Activated T-cell treated with anti-CD3 and anti-CD28 coated beads for 1 hour (primary cell): ENCODE results near the gene NRSN1.
"Not testable (repeated sequence)": the region's sequence is repeated elsewhere in the genome, so short reads cannot be mapped to it uniquely, and the experiment has no call there.

ENCODE experiments used
- DNase-seq: peaks from one replicate; pipeline ENCODE4 v3.0.0-alpha.2; 2020; ENCODE audit warnings: low read depth

NRSN1 gene

GRCh38 chr6:24142733-24143132 is 16.7 kb downstream of the NRSN1 start:
- not testable (repeated sequence) for DNase-seq

- no peak for DNase-seq
Measured at GRCh38 chr6:24145690-24146131, 19.7 kb downstream of the NRSN1 start.

DNA sequence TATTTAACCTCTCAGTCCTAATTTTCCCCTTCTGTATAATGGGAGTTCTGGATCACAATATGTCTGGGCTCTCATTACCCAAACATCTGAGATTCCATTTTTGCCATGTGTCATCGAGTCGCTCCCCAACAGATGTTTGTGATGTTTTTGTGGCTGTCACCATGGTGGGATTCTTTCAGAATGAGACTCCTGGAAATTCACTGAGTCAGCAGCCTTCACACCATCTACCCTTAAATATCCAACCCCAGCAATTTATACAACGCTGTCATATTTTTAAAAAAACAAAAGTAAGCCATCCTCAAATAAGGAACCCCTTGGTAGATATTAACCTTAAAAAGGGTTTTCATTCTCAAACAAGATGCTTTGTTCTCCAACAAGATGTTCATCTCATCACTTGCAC is 20.9 kb downstream of the NRSN1 start:
- no peak for DNase-seq

DNA sequence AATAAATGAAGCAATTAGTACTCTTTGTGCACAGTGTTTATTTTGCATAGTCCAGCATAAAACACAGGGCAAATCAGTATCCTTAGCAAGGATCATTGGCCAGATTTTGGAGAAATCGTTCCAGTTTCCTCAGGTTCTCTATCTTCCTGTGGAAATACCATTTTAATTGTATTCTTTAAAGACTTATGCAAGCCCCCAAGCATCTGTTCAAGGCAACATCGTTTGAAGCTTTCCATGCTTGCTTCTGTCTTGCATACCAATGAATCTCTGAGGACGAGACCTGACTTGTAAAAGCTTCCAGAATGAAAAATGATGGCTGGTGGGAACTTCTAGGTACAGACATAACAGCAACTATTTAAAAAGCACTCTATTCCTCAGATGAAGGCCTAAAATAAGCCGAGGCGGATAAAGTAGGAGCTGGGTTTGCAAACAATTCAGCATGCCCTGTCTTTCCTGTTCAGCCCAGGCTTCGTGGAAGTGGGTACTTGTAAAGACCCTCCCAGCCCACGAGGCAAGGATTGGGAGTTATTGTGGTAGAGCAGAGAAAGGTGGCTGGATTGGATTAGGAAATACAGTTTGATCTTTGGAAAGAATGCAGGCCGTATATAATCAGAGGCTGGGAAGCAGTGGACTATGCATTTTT is 21.6 kb downstream of the NRSN1 start:
- DNase-seq: no peak

DNA sequence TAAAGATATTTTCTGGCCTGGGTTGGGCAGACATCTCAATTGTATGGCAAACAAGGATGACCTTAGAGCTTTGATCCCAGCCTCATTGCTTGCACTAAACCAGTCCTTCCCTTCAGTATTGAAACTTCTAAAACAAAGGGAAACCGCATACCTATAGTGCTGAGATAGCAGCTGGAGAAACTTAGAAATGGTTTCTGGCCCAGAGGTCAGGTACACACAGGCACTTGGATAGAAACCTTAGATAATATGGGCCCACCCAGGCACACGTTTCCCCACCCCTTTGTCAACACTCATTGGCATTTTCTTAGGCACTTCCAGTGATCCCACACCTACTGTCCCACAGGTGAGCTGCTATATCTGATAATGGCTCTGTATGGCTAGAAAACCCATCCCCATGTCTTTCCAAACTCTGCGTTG is 22.1 kb downstream of the NRSN1 start:
- no peak for DNase-seq

DNA sequence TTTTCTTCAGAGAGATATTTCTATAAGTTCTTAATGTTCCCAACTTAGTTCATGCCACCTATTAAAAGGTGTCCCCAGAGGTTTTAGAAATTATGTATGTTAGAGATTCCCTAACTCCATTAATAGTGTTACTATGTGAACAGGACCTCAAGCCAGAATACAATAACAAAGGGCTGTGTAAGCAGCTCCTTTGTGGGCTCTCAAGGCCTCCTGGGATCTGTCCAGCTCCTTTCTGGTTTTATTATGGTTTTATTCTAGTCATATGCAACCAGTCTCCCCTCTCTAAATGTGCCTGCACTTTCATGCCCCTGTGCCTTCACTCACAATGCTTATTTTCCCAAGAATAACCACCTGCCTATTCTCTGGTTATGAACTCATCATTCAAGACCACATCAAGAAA is 22.7 kb downstream of the NRSN1 start:
- DNase-seq: no peak

DNA sequence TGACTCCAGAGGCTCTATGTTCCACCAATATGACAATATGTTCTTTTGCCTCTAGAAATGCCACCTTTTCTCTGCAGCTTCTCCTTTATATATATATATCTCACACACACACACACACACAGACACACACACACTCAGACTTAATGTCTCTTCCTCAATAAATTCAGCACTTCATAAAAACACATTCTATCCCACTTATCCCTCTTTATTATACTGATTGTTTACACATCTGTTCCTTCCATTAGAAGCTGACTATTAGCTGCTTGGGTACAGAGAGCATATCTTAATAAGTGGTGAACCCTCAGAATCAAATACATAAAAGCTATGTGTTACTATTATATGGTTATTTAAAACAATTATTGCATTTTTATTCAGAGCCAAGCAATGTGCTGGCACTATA is 23.3 kb downstream of the NRSN1 start:
- DNase-seq: no peak

DNA sequence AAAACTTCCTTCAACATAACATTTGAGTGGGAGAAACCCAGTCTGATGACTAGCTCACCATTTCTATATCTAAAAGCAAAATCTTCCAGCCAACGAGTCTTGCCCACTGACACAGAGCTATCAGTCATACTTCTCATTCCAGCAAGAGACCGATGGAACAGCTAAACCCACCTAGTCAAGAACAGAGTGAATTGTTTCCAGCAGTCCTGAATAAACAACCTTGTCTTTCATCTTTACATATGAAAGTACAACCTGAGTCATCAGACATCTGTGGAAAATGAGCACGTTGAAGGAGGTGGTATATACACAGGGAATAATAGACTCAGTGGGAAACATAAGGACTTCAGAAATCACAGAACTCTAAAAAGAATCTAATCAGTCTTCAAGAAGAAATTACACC is 23.8 kb downstream of the NRSN1 start:
- DNase-seq: no peak

GRCh38 chr6:24152014-24152413 is 26.0 kb downstream of the NRSN1 start:
- no peak for DNase-seq

- no peak for DNase-seq
Measured at GRCh38 chr6:24154121-24154520, 28.1 kb downstream of the NRSN1 start.

GRCh38 chr6:24157886-24158285 is 31.9 kb downstream of the NRSN1 start:
- DNase-seq: no peak

GRCh38 chr6:24183584-24183983 is 57.6 kb downstream of the NRSN1 start:
- DNase-seq: no peak

- DNase-seq: no peak
Measured at GRCh38 chr6:24186349-24186748, 60.3 kb downstream of the NRSN1 start.

- DNase-seq: no peak
Measured at GRCh38 chr6:24187965-24188577, 62.1 kb downstream of the NRSN1 start.

- no peak for DNase-seq
Measured at GRCh38 chr6:24188578-24189080, 62.6 kb downstream of the NRSN1 start.

DNA sequence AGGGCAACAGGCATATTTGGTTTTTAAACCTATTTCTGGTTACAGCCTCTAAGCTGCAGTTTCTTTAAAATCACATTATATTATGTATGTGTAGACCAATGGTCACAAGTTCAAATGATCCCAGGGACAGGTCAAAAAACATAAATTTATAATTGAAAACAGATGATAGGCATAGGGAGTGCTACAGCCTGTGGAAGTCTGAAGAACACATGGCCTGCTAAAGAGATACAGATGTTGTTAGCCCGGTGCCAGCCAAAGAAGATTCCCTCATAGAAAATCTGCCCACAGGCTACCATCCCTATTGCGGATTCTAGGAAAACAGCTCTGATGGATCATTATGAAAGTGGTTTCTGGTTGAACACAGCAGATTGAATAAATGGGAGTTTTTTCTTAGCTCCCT is 65.3 kb downstream of the NRSN1 start:
- DNase-seq: no peak

DNA sequence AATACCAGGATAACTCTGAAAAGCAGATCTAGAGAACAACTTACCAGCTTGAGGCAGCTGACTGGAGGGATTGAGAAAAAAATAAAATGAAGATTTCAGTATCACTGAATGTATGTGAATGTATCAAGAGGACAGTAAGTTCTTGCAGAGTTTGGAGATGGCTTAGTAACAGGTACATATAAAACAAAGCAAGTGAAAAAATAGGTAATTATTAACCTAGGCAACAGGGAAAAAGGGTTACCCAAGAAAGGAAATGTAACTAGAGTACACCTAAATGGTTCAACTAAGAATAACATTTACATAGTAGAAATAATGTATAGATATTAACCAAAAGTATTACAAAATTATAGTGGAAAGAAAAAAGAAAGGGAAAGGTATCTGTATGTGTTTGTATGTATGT is 67.3 kb downstream of the NRSN1 start:
- no peak for DNase-seq

DNA sequence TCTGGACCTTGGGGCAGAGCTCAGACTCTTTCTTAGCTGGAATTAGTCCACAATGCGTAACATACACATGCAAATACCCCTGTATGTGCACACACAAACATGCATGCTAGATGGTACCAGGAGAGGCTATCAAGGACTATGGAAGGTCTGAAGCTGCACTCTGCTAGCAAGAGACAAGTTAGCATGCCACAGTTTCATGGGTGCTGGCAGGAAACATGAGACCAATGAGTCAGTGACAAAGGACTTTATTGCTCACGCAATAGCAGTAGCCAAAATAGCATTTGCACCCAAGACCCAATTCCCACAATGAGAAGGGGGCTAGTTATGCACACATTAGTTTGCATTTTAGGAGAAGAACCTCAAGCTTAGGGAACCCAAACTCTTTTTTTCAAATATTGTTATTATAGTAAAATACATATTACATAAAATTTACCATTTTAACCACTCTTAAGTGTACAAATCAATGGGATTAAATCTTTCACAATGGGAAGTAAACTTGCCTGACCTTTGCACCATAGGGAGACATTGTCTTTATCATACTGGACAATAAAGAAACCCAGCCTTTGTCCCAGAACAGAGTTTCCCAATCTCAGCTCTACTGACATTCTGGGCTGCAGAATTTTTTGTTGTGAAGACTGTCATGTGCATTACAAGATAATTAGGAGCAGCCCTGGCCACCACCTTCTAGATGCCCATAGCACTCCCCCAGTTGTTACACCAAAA is 69.1 kb downstream of the NRSN1 start:
- no peak for DNase-seq

- DNase-seq: no peak
Measured at GRCh38 chr6:24195836-24196597, 70.0 kb downstream of the NRSN1 start.
